H1 (cell line): ENCODE measurements around the gene RPTOR. TPM values are rescaled to one million over a fixed set of nuclear protein-coding genes. Genes with fewer than 3 reads are reported as not detected.

Source experiments
- CTCF ChIA-PET: fragments of 300-600 bp; sonication (Branson Sonifier 250); formaldehyde crosslinking; loops from one replicate; lab custom pipeline; 2021; ENCODE audit not compliant: partially characterized antibody; lab: Charles Lee
- POLR2A ChIA-PET: fragments of 300-600 bp; sonication (Branson Sonifier 250); formaldehyde crosslinking; loops from one replicate; lab custom pipeline; 2021; ENCODE audit warnings: inconsistent platforms; ENCODE audit not compliant: partially characterized antibody; lab: Charles Lee
- DNase-seq, 2 experiments: peaks; one replicate each; pipeline versions ENCODE4 v3.0.0 to v3.0.0-alpha.2; 2010 to 2022; ENCODE audit warnings: low spot score in 2 of 2, low read depth in 1 of 2, mixed read lengths in 1 of 2
- FAIRE-seq: peaks from 2 replicates; lab custom pipeline; 2011; peaks lifted over from hg19 to GRCh38; lab: Jason Lieb, UNC
- H2AFZ ChIP-seq: 2 replicates; pipeline ENCODE4 v1.8.1; 2012; ENCODE audit warnings: low read length, inconsistent platforms
- H2AK5ac ChIP-seq: 2 replicates; pipeline ENCODE4 v1.6.1; 2013; ENCODE audit warnings: low read depth, low read length
- H2BK120ac ChIP-seq: replicated peaks from 2 replicates; pipeline ENCODE3; 2013; ENCODE audit warnings: low read depth, low read length, inconsistent platforms
- H2BK12ac ChIP-seq: 2 replicates; pipeline ENCODE4 v1.6.1; 2013; ENCODE audit warnings: low read depth, low read length
- H2BK15ac ChIP-seq: 2 replicates; pipeline ENCODE4 v1.6.1; 2013; ENCODE audit warnings: low read length
- H2BK20ac ChIP-seq: 2 replicates; pipeline ENCODE4 v1.6.1; 2013; ENCODE audit warnings: low read length
- H2BK5ac ChIP-seq: 2 replicates; pipeline ENCODE4 v1.6.1; 2013; ENCODE audit warnings: low read depth, low read length
- H3K14ac ChIP-seq: 2 replicates; pipeline ENCODE4 v1.6.1; 2013; ENCODE audit warnings: inconsistent platforms; ENCODE audit not compliant: insufficient read length
- H3K18ac ChIP-seq: 2 replicates; pipeline ENCODE4 v1.6.1; 2013; ENCODE audit warnings: low read length; ENCODE audit errors: extremely low read depth
- H3K23ac ChIP-seq: 2 replicates; pipeline ENCODE4 v1.6.1; 2013; ENCODE audit warnings: inconsistent platforms; ENCODE audit not compliant: insufficient read length
- H3K23me2 ChIP-seq: 2 replicates; pipeline ENCODE4 v1.6.1; 2013; ENCODE audit warnings: low read depth, low read length
- H3K27ac ChIP-seq: 2 replicates; pipeline ENCODE4 v1.6.1; 2011; ENCODE audit warnings: low read depth, low read length, inconsistent platforms
- H3K27me3 ChIP-seq, 4 experiments: replicated peaks in 1 of 4; 1 replicate in 1 of 4; 2 replicates in 3 of 4; pipeline versions ENCODE4 v1.6.1 to v1.8.1; 2011 to 2013; ENCODE audit warnings: low read length in 3 of 4, mild to moderate bottlenecking in 3 of 4, inconsistent platforms in 2 of 4, mixed read lengths in 2 of 4, moderate library complexity in 1 of 4; ENCODE audit not compliant: control insufficient read depth in 3 of 4, insufficient read depth in 3 of 4; ENCODE audit errors: extremely low read depth in 1 of 4
- H3K36me3 ChIP-seq, 4 experiments: 2 replicates each; pipeline versions ENCODE4 v1.6.1 to v1.8.1; 2011 to 2013; ENCODE audit warnings: mild to moderate bottlenecking in 4 of 4, low read length in 3 of 4, moderate library complexity in 2 of 4, control low read depth in 1 of 4, inconsistent platforms in 1 of 4; ENCODE audit not compliant: insufficient read depth in 4 of 4, control insufficient read depth in 2 of 4
- H3K4ac ChIP-seq: replicated peaks from 2 replicates; pipeline ENCODE3; 2013; ENCODE audit warnings: low read length, low read depth, mixed read lengths, inconsistent platforms; ENCODE audit not compliant: insufficient read length
- H3K4me1 ChIP-seq, 4 experiments: replicated peaks in 1 of 4; 1 replicate in 1 of 4; 2 replicates in 3 of 4; pipeline versions ENCODE4 v1.6.1 to v1.8.1; 2011 to 2013; ENCODE audit warnings: low read length in 3 of 4, inconsistent platforms in 2 of 4, mixed read lengths in 1 of 4; ENCODE audit not compliant: insufficient read depth in 4 of 4, control insufficient read depth in 3 of 4
- H3K4me2 ChIP-seq, 2 experiments: 2 replicates each; pipeline versions ENCODE4 v1.6.1 to v1.8.1; 2011 to 2013; ENCODE audit warnings: low read depth in 2 of 2, low read length in 2 of 2, control low read depth in 1 of 2, inconsistent platforms in 1 of 2, mild to moderate bottlenecking in 1 of 2; ENCODE audit not compliant: insufficient read depth in 1 of 2
- H3K4me3 ChIP-seq, 4 experiments: fragments of 200-600, 300-600 bp in 1 of 4; sonication (generic), shearing (Covaris generic), sonication (Bioruptor Twin) in 1 of 4; 2 replicates each; pipeline versions ENCODE4 v1.5.1 to v1.8.1; 2011 to 2016; ENCODE audit warnings: low read length in 4 of 4, low read depth in 3 of 4, control low read depth in 2 of 4, inconsistent platforms in 2 of 4, mild to moderate bottlenecking in 2 of 4, mixed read lengths in 1 of 4, moderate library complexity in 1 of 4; ENCODE audit not compliant: insufficient read depth in 2 of 4; ENCODE audit errors: extremely low read depth in 1 of 4
- H3K56ac ChIP-seq: replicated peaks from 2 replicates; pipeline ENCODE3; 2013; ENCODE audit warnings: low read depth, mild to moderate bottlenecking, mixed read lengths, low read length, inconsistent platforms; ENCODE audit not compliant: insufficient read length
- H3K79me1 ChIP-seq: 2 replicates; pipeline ENCODE4 v1.6.1; 2013; ENCODE audit warnings: low read depth, low read length, control low read depth
- H3K79me2 ChIP-seq, 2 experiments: 2 replicates each; pipeline versions ENCODE4 v1.6.1 to v1.8.1; 2012 to 2013; ENCODE audit warnings: low read length in 2 of 2, mild to moderate bottlenecking in 2 of 2, inconsistent platforms in 1 of 2; ENCODE audit not compliant: insufficient read depth in 2 of 2, control insufficient read depth in 1 of 2
- H3K9ac ChIP-seq, 4 experiments: replicated peaks in 1 of 4; 1 replicate in 1 of 4; 2 replicates in 3 of 4; pipeline versions ENCODE4 v1.6.1 to v1.8.1; 2011 to 2013; ENCODE audit warnings: low read depth in 3 of 4, low read length in 3 of 4, control low read depth in 2 of 4, mild to moderate bottlenecking in 2 of 4, moderate library complexity in 2 of 4, inconsistent platforms in 1 of 4; ENCODE audit errors: extremely low read depth in 1 of 4
- H3K9me3 ChIP-seq, 2 experiments: 2 replicates each; pipeline versions ENCODE4 v1.6.1 to v1.8.1; 2012 to 2013; ENCODE audit warnings: mild to moderate bottlenecking in 2 of 2, moderate library complexity in 2 of 2, control low read depth in 1 of 2, inconsistent platforms in 1 of 2, low read depth in 1 of 2, low read length in 1 of 2, mixed read lengths in 1 of 2; ENCODE audit not compliant: insufficient read depth in 2 of 2
- H4K20me1 ChIP-seq, 2 experiments: replicated peaks in 1 of 2; 2 replicates each; pipeline versions ENCODE3 to v1.8.1; 2011 to 2013; ENCODE audit warnings: inconsistent platforms in 2 of 2, low read length in 2 of 2, mild to moderate bottlenecking in 1 of 2; ENCODE audit not compliant: insufficient read depth in 2 of 2, control insufficient read depth in 1 of 2
- H4K5ac ChIP-seq: 2 replicates; pipeline ENCODE4 v1.6.1; 2013; ENCODE audit warnings: low read length, low read depth, mixed read lengths, inconsistent platforms; ENCODE audit not compliant: insufficient read length
- H4K8ac ChIP-seq: 2 replicates; pipeline ENCODE4 v1.8.0; 2013; ENCODE audit warnings: mild to moderate bottlenecking, moderate library complexity, low read length, inconsistent platforms; ENCODE audit not compliant: insufficient read depth; ENCODE audit errors: extremely low read depth
- H4K91ac ChIP-seq: replicated peaks from 2 replicates; pipeline ENCODE3; 2013; ENCODE audit warnings: low read length, mixed read lengths, inconsistent platforms; ENCODE audit not compliant: insufficient read length
- BRCA1 ChIP-seq: IDR thresholded peaks from 2 replicates; pipeline ENCODE4 v1.6.1; 2012; ENCODE audit warnings: low read depth, low read length, improper control_type of control experiment
- RNF2 ChIP-seq: fragments of 200-900, 300-1000 bp; sonication (generic); IDR thresholded peaks from 2 replicates; pipeline ENCODE4 v1.7.1; 2016; ENCODE audit warnings: borderline replicate concordance, low read depth, mild to moderate bottlenecking, antibody characterized with exemption, low read length; ENCODE audit not compliant: poor library complexity, severe bottlenecking; ENCODE audit errors: missing control alignments
- RXRA ChIP-seq: IDR thresholded peaks from 2 replicates; pipeline ENCODE4 v1.6.1; 2011; ENCODE audit warnings: low read depth, mild to moderate bottlenecking, low read length, moderate library complexity; ENCODE audit not compliant: insufficient read depth
- SAP30 ChIP-seq: fragments of 300-600 bp; sonication (generic); IDR thresholded peaks from 2 replicates; pipeline ENCODE4 v1.7.1; 2012; ENCODE audit warnings: low read length, moderate library complexity, mild to moderate bottlenecking, inconsistent platforms; ENCODE audit not compliant: insufficient read depth, insufficient replicate concordance
- SIRT6 ChIP-seq: IDR thresholded peaks from one replicate; pipeline ENCODE4 v1.7.1; 2012; ENCODE audit warnings: low read length, inconsistent platforms
- TEAD4 ChIP-seq: IDR thresholded peaks from 2 replicates; pipeline ENCODE4 v1.6.1; 2012; ENCODE audit warnings: low read depth, low read length, inconsistent platforms, mixed read lengths
- YY1 ChIP-seq: IDR thresholded peaks from 2 replicates; pipeline ENCODE4 v1.6.1; 2011; ENCODE audit warnings: low read depth, mild to moderate bottlenecking, low read length
- WGBS, 2 experiments: shearing (Covaris generic) in 1 of 2; methylation state at CpG; one replicate each; pipeline versions ENCODE4 v1.1.6 to v1.1.7; 2013 to 2015; ENCODE audit warnings: low lambda C conversion rate in 2 of 2, mixed read lengths in 2 of 2, inconsistent platforms in 1 of 2, low coverage in 1 of 2, missing lambda C conversion rate in 1 of 2; ENCODE audit not compliant: insufficient replicate concordance in 2 of 2, insufficient coverage in 1 of 2, insufficient read length in 1 of 2; ENCODE audit errors: extremely low coverage in 1 of 2, missing lambda C conversion rate in 1 of 2; 5-methylcytosine and 5-hydroxymethylcytosine counted together
- polyA plus RNA-seq, 7 experiments: library from polyadenylated mRNA; depleted of rRNA in 3 of 7; stranded (reverse) in 5 of 7; unstranded in 2 of 7; fragments of >200 nt in 5 of 7; fragments of 200-250 nt in 2 of 7; gene quantifications; 1 replicate in 5 of 7; 2 replicates in 1 of 7; 4 replicates in 1 of 7; pipeline versions ENCODE4 v1.2.1 to v1.2.3, GENCODE V29; 2011 to 2013; ENCODE audit warnings: missing spikeins in 2 of 7, mixed read lengths in 2 of 7
- total RNA-seq: library from RNA; stranded (reverse); fragmentation: NEBNext Ultra II Directional; extraction: Animal tissue kit (Norgen Biotek cat#: 25700); gene quantifications from 2 replicates; pipeline ENCODE4 v1.2.1, GENCODE V29; 2021
- TF ChIP-seq, protein P1 (sequence below): IDR thresholded peaks from 2 replicates; pipeline ENCODE4 v1.6.1; 2012; ENCODE audit warnings: low read length, inconsistent platforms
- TF ChIP-seq, protein P2 (sequence below), 3 experiments: IDR thresholded peaks; 1 replicate in 2 of 3; 2 replicates in 1 of 3; pipeline versions ENCODE4 v1.5.1 to v1.6.1; 2011; ENCODE audit warnings: low read length in 3 of 3, mild to moderate bottlenecking in 3 of 3, inconsistent platforms in 2 of 3, low read depth in 1 of 3, moderate library complexity in 1 of 3; ENCODE audit not compliant: insufficient read depth in 1 of 3; ENCODE audit errors: control extremely low read depth in 1 of 3

Gene RPTOR
- total and polyA plus RNA-seq, 2 of the 8 experiments (the other 6 are each of a cell fraction or from before 2014, with no cell fraction given) = 6.9 to 28.7 TPM

DNA sequence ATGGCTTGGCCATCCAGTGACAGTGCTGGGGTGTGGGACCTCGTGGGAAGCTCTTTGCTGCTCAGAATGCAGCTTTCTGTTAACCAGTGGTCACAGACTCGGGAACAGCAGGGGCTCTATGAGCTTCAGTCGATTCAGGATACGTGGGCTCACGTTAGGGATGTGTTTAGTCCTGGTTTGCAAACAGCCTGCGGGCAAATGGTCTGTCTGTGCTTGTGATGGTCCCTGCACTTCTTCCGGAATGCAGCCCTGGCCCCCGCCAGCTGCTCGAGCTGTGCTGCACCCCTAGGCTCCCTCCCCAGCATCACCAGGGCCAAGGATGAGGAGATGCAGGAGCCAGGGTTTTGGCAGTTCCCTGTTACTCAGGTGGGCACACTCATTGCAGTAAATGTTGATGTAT lies 274.2 kb downstream of the RPTOR start:
- H4K91ac ChIP-seq = no peak overlapping the region
- DNase-seq = no peak
- TF ChIP-seq RXRA (no peak), RNF2 (no peak), YY1 (no peak), SAP30 (no peak), SIRT6 (no peak), BRCA1 (no peak), TEAD4 (no peak)
- TF ChIP-seq, protein P1, sequence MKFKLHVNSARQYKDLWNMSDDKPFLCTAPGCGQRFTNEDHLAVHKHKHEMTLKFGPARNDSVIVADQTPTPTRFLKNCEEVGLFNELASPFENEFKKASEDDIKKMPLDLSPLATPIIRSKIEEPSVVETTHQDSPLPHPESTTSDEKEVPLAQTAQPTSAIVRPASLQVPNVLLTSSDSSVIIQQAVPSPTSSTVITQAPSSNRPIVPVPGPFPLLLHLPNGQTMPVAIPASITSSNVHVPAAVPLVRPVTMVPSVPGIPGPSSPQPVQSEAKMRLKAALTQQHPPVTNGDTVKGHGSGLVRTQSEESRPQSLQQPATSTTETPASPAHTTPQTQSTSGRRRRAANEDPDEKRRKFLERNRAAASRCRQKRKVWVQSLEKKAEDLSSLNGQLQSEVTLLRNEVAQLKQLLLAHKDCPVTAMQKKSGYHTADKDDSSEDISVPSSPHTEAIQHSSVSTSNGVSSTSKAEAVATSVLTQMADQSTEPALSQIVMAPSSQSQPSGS = no peak
- TF ChIP-seq, protein P2, sequence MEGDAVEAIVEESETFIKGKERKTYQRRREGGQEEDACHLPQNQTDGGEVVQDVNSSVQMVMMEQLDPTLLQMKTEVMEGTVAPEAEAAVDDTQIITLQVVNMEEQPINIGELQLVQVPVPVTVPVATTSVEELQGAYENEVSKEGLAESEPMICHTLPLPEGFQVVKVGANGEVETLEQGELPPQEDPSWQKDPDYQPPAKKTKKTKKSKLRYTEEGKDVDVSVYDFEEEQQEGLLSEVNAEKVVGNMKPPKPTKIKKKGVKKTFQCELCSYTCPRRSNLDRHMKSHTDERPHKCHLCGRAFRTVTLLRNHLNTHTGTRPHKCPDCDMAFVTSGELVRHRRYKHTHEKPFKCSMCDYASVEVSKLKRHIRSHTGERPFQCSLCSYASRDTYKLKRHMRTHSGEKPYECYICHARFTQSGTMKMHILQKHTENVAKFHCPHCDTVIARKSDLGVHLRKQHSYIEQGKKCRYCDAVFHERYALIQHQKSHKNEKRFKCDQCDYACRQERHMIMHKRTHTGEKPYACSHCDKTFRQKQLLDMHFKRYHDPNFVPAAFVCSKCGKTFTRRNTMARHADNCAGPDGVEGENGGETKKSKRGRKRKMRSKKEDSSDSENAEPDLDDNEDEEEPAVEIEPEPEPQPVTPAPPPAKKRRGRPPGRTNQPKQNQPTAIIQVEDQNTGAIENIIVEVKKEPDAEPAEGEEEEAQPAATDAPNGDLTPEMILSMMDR (IDR thresholded peaks at IDR 0.05; ENCODE audit: control extremely low read depth in 1 of 3, insufficient read depth in 1 of 3, low read depth in 1 of 3, low read length in 3 of 3) = no peak
- TF ChIP-seq, all 59 proteins: peak for 0
- Histone ChIP-seq H3K9me3 (no peaks in the 10 kb centered on the region), H3K56ac (no peak overlapping the region), H3K23me2 (no peaks in the 10 kb centered on the region), H3K4me1 (peaks cover 0 to 3% (median 2%) of the 10 kb centered on the region in 4 experiments; a peak in 3 of 7 replicates), H3K9ac (no peak overlapping the region), H3K23ac (no peak overlapping the region), H2BK5ac (no peak overlapping the region), H3K4me3 (no peak overlapping the region), H2BK120ac (no peak overlapping the region), H3K79me2 (no peaks in the 10 kb centered on the region), H3K79me1 (no peaks in the 10 kb centered on the region; the same call in 1 of the 2 replicates), H2AFZ (no peak overlapping the region), H3K18ac (no peak overlapping the region), H2AK5ac (no peak overlapping the region), H4K20me1 (peaks cover 0 to 2% of the 10 kb centered on the region in 2 experiments), H4K5ac (no peak overlapping the region), H3K4me2 (no peak overlapping the region), H3K36me3 (no peaks in the 10 kb centered on the region), H2BK20ac (no peak overlapping the region), H2BK12ac (no peak overlapping the region), H2BK15ac (no peak overlapping the region), H3K27ac (no peak overlapping the region), H4K8ac (peak overlapping the region; percentile 20; the same call in 1 of the 2 replicates), H3K27me3 (no peaks in the 10 kb centered on the region), H3K4ac (no peak overlapping the region), H3K14ac (no peak overlapping the region)
- ChIA-PET CTCF (interaction anchor here (0.5 to 2.0 kb wide), 9 partner anchors 15 to 1418 kb away, joined by 3 to 5 read pairs (median 4); no protein-coding TSS in a partner anchor), POLR2A (interaction anchor here (1.6 kb wide), 1 partner anchor 10 kb away, joined by 3 read pairs; no protein-coding TSS in a partner anchor)
- no peak for FAIRE-seq
- 85% methylated on average over 9 of the region's 9 CpGs; no CpG with 5 or more reads in 1 of the 2 experiments for WGBS, 2 experiments
